NCI-H748 (cell line): ENCODE data around the gene ADAMTS17.

ENCODE experiments used
- DNase-seq: peaks from one replicate; lab custom pipeline; 2025; ENCODE audit not compliant: unreplicated experiment; lab: John Stamatoyannopoulos, UW

ADAMTS17 gene

DNA sequence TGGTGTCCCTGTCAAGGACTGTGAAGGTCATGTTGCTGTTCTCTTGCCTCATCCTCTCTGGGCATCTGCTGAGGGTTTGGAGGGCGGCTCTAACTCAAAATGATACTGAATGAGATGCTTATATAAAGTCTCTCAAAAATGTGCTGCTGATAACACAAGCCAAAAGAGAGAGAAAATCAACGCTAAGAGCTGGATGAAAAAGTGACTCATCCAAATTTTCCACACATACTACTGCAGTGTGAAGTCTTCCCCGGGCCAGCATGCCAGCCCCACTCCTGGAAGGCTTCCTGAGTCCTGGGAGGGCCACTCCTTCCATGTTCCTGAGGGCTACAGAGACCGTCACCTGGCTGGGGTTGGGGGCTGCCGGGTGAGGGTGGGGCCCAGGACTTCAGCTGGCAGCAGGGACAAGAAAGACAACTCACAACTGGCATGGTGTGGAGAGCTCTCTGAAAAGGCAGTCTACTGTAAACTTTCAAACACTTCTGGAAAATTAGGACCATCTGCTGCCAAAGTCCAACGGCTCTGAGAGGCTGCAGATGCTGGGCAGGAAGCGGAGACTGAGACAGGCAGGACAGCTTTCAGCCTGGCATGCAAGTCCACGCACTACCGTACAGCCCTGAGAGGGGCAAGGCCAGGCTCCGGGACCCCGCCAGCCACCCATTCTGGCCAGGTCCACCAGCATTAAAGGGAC, 200.3 kb downstream of the ADAMTS17 start:
- no peak for DNase-seq

GRCh38 chr15:100140527-100141308, 201.1 kb downstream of the ADAMTS17 start:
- DNase-seq: no peak

- DNase-seq: no peak
These were observed 207.2 kb downstream of the ADAMTS17 start for GRCh38 chr15:100134586-100134985.

DNA sequence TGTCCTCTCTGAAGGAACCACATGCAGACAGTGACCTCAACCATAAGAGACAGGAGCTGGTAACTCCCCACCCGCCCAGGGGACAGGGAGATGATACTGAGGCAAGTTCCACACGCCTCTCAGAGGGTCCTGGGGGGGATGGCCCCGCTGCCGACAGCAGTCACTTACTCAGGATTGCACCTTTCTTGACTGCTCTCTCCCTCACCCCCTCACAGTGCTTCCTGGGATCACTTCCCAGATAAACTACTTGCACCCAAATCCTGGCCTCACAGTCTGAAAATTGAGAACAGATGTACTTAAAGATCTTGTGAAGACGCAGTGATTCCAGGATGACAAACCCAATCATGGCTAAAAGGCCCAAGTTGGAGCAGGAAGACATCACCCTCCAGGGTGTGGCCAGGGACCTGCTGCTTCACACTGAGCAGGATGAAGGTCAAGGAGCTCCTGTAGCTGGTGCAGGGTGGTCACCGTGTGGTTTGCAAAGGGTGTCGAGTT, 207.6 kb downstream of the ADAMTS17 start:
- no peak for DNase-seq

- DNase-seq: no peak
These were observed 208.8 kb downstream of the ADAMTS17 start for GRCh38 chr15:100133001-100133400.

GRCh38 chr15:100132309-100132708, 209.5 kb downstream of the ADAMTS17 start:
- DNase-seq: no peak

- no peak for DNase-seq
These were observed 210.2 kb downstream of the ADAMTS17 start for GRCh38 chr15:100131321-100132224.

GRCh38 chr15:100129677-100130076, 212.1 kb downstream of the ADAMTS17 start:
- DNase-seq: no peak

DNA sequence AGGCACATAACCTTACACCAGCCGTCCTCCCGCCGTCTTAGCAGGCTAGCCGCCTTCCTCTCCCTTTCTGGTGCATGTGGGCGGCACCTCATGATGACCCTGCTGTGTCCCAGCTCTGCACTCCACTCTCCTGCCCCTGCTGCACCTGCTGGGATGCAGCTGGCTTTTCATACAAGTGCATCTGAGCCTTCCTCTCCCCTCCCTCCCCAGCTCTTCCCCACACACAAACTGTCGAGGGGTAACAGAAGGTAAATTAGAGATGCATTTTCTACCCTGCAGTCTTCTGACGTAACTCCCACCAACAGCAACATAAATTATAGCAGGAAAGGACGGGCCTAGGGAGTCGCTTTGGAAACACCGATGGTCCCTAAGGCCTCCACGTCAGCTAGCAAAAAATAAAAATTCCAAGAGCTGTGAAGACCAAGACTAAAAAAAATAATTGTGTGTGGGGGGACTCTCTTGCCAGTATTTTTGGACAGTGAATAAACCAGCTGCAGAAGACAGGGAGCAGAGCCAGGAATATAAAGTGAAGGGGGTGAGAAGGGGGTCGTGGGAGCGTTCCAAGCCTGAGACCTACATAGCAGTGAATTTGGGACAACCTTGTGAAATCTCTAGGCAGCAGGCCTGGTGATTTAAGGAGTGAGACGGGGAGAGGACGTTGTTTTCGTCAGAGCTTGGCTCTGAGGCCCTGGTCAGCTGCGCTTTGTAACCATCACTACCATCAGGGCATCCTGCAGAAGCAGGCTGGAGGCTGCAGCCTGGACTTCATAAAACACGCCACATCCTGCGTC, 216.2 kb downstream of the ADAMTS17 start:
- no peak for DNase-seq

- DNase-seq: no peak
These were observed 216.8 kb downstream of the ADAMTS17 start for GRCh38 chr15:100124936-100125335.

GRCh38 chr15:100124361-100124760, 217.4 kb downstream of the ADAMTS17 start:
- DNase-seq: no peak

DNA sequence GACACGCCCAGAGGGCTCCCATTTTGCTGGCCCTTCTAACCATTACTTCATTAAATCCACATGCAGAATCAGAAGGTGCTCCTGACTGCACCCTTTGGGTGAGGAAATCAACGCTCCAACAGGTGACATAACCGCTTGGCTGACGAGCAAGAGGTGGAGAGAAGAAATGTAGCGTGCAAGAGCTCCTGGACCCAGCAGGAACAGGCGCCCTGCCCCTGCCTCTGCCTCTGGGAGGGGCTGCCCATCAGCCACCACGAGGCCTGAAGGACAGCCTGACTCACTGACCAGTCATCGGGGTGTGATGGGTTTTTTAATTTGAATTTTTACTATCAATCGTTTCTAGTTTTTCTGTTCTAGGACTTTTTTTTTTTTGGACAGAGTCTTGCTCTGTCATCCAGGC, 218.2 kb downstream of the ADAMTS17 start:
- DNase-seq: no peak

GRCh38 chr15:100121285-100121684, 220.5 kb downstream of the ADAMTS17 start:
- DNase-seq: no peak

DNA sequence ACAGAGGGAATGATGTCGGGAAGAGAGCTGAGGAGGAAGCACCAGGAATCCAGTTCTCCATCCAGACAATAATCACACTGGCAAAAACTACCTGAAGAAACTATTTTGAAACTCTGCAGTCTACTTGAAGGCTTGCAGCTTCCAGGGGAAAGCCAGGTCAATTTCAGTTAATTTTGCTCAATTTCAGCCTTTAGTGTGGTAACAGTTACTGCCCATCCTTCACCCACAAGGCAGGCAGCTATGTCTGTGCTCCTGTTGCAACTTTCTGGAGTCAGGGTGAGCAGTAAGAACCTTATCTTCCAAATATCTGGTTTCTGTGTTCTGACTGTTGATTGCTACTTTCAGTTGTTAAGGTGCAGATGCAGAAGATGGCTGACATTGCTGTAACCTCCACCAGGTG, 221.7 kb downstream of the ADAMTS17 start:
- no peak for DNase-seq

DNA sequence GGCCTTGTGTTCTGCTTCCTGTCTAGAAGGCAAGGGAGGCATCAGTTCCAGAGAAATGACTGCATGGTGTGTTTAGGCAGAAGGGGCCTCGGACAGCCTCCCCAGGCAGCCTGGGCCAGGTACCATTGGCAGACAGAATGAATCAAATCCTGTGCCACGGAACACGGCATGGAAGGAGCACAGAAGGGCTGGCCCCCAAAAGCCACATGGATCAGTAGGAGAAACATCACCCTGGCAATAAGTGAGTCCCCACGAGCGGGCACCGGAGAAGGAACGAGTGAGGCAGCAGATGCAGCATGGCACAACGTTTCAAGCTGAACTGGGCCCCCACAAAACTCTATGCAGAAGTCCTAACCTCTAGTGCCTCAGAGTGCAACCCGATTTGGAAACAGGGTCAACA, 223.2 kb downstream of the ADAMTS17 start:
- DNase-seq: no peak

- DNase-seq: no peak
These were observed 225.2 kb downstream of the ADAMTS17 start for GRCh38 chr15:100116416-100117190.

GRCh38 chr15:100115711-100116090, 226.1 kb downstream of the ADAMTS17 start:
- DNase-seq: no peak

DNA sequence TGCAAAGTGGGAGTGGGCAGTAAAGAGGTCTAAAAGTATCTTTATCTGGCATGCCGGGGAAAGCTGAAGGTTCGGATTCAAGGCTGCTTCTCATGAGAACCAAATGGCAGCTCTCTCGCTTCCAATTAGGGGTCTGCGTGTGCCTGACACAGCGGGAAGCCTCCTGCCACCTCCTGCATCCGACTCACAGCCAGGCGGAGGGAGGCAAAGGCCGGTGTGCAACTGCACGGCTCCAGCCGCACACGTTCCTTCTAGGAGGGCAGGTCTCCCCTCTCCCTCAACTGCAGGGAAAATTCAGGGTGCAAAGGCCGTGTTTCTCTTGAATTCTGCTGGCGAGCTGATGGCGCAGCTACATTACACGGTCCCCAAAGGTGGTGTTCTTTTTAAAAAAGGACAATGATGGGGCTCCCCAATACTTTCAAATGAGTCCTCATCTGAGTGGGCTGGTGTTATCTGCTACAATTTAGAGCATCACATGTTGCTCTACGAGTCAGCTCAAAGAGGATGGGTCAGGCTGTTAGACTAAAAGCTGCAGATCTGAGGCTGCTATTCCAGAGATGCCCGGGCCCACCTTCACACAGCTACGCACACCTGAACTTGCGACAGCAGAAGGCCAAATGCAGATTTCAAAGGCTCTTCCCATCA, 226.6 kb downstream of the ADAMTS17 start:
- DNase-seq: no peak

GRCh38 chr15:100114571-100114970, 227.2 kb downstream of the ADAMTS17 start:
- DNase-seq: no peak
